ENCODE data around the gene ZNF385D. TPM values are rescaled to one million over a fixed set of nuclear protein-coding genes. Genes with fewer than 3 reads are reported as not detected.

Gene ZNF385D
- polyA plus RNA-seq, 1 donor (not counting 4 experiments of a cell fraction or from before 2014, with no cell fraction given), result 0.46 TPM

DNA sequence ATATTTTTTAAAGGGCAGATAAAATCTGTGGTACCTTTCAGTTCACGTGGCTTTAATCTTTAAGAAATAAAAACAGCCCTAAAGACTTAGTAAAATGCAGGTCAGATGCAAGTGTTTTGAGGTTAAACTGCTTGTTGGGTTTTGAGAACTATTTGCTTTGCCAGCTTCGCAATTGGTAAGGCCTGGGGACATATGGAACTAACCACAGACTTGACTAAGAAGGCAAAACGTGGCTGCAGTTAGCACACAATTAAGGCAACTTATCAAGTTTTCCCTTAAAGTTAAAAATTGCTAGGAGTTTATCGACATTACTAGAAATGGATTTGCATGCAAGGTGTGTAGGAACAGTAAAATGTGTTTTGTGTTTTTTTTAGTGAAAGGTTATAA lies 206.9 kb downstream of the ZNF385D start:
- FAIRE-seq (no peak), DNase-seq (ENCODE audit: low read depth, low spot score) (no peak)
- no peak for TF ChIP-seq EZH2 (IDR thresholded peaks at IDR 0.05; ENCODE audit: low read length)
- TF ChIP-seq, protein P1, sequence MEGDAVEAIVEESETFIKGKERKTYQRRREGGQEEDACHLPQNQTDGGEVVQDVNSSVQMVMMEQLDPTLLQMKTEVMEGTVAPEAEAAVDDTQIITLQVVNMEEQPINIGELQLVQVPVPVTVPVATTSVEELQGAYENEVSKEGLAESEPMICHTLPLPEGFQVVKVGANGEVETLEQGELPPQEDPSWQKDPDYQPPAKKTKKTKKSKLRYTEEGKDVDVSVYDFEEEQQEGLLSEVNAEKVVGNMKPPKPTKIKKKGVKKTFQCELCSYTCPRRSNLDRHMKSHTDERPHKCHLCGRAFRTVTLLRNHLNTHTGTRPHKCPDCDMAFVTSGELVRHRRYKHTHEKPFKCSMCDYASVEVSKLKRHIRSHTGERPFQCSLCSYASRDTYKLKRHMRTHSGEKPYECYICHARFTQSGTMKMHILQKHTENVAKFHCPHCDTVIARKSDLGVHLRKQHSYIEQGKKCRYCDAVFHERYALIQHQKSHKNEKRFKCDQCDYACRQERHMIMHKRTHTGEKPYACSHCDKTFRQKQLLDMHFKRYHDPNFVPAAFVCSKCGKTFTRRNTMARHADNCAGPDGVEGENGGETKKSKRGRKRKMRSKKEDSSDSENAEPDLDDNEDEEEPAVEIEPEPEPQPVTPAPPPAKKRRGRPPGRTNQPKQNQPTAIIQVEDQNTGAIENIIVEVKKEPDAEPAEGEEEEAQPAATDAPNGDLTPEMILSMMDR (optimal IDR thresholded peaks at IDR 0.05 in 1 of 3, IDR thresholded peaks at IDR 0.05 in 1 of 3, conservative IDR thresholded peaks at IDR 0.05 in 1 of 3; ENCODE audit: extremely low read depth in 1 of 3, insufficient read depth in 2 of 3, low read length in 3 of 3), result no peak
- Histone ChIP-seq H3K4me1 (ENCODE audit: control insufficient read depth, extremely low read depth, insufficient read depth, low read length) (no peaks in the 10 kb centered on the region), H3K9ac (ENCODE audit: control insufficient read depth, extremely low read depth, insufficient read depth, low read length) (no peak overlapping the region), H3K36me3 (ENCODE audit: control insufficient read depth in 2 of 2, extremely low read depth in 1 of 2, insufficient read depth in 2 of 2, low read length in 2 of 2) (no peaks in the 10 kb centered on the region), H3K27me3 (ENCODE audit: control insufficient read depth, extremely low read depth, insufficient read depth, low read length) (no peaks in the 10 kb centered on the region), H3K4me2 (ENCODE audit: control insufficient read depth, extremely low read depth, insufficient read depth, low read depth, low read length) (no peak overlapping the region), H3K4me3 (ENCODE audit: control insufficient read depth in 2 of 3, extremely low read depth in 1 of 3, insufficient read depth in 2 of 3, low read depth in 1 of 3, low read length in 3 of 3) (no peak overlapping the region), H3K9me1 (ENCODE audit: control insufficient read depth, extremely low read depth, insufficient read depth, low read length) (no peaks in the 10 kb centered on the region), H3K79me2 (ENCODE audit: control insufficient read depth, insufficient read depth, low read length) (no peaks in the 10 kb centered on the region), H4K20me1 (ENCODE audit: control insufficient read depth, extremely low read depth, insufficient read depth, low read length) (no peaks in the 10 kb centered on the region), H2AFZ (ENCODE audit: control insufficient read depth, low read length) (no peak overlapping the region), H3K27ac (ENCODE audit: control insufficient read depth, insufficient read depth, low read length) (no peak overlapping the region), H3K9me3 (ENCODE audit: control insufficient read depth, low read depth, low read length) (no peaks in the 10 kb centered on the region)
- dilution Hi-C loops (cut with MboI; ENCODE audit: extremely low pct_ligation_motif_present, low sequenced_read_pairs), result no loop called here

DNA sequence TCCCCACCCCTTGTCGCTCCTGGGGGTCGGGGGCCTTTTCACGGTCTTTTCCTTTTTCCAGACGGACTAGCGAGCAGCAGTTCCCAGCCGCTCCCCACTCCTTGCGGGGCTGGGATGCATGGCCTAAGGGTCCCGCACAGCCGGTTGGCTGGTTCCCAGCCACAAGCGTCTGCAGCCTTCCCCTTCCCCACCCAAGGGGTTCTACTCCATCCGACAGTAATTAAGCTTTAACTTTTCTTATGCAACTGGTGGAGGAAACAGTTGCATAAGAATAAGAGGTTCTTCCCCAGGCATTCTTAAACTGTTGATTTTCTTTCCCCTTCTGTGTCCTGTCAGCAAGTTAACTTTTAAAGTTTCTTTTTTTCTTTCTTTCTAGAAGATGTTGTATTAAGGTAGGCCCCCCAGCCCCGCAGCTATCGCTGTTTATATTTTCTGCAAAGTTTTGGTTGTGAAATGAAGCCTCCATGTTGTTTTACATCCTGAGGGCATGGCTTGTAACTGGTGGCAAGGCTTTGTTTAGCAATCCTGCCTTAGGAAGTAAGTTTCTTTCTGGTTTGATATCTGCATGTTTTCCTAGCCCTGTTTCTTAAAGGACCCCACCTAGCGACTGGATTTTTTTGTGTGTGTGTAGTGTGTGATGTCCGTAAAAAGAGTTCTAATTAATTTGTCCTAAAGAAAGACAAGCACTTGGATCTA lies 207.5 kb downstream of the ZNF385D start:
- TF ChIP-seq, protein P1 (optimal IDR thresholded peaks at IDR 0.05 in 1 of 3, IDR thresholded peaks at IDR 0.05 in 1 of 3, conservative IDR thresholded peaks at IDR 0.05 in 1 of 3; ENCODE audit: extremely low read depth in 1 of 3, insufficient read depth in 2 of 3, low read length in 3 of 3), result no peak
- TF ChIP-seq EZH2 (IDR thresholded peaks at IDR 0.05; ENCODE audit: low read length), result no peak
- no peaks in the 10 kb centered on the region for H3K4me1 ChIP-seq (ENCODE audit: control insufficient read depth, extremely low read depth, insufficient read depth, low read length)
- DNase-seq (ENCODE audit: low read depth, low spot score), result no peak
- dilution Hi-C loops (cut with MboI; ENCODE audit: extremely low pct_ligation_motif_present, low sequenced_read_pairs), result no loop called here
- H3K4me3 ChIP-seq (ENCODE audit: control insufficient read depth in 2 of 3, extremely low read depth in 1 of 3, insufficient read depth in 2 of 3, low read depth in 1 of 3, low read length in 3 of 3), result no peak overlapping the region
- H3K27ac ChIP-seq (ENCODE audit: control insufficient read depth, insufficient read depth, low read length), result no peak overlapping the region
- no peaks in the 10 kb centered on the region for H3K36me3 ChIP-seq (ENCODE audit: control insufficient read depth in 2 of 2, extremely low read depth in 1 of 2, insufficient read depth in 2 of 2, low read length in 2 of 2)
- no peaks in the 10 kb centered on the region for H3K9me3 ChIP-seq (ENCODE audit: control insufficient read depth, low read depth, low read length)
- no peak overlapping the region for H3K4me2 ChIP-seq (ENCODE audit: control insufficient read depth, extremely low read depth, insufficient read depth, low read depth, low read length)
- no peaks in the 10 kb centered on the region for H3K79me2 ChIP-seq (ENCODE audit: control insufficient read depth, insufficient read depth, low read length)
- H3K9ac ChIP-seq (ENCODE audit: control insufficient read depth, extremely low read depth, insufficient read depth, low read length), result no peak overlapping the region
- H4K20me1 ChIP-seq (ENCODE audit: control insufficient read depth, extremely low read depth, insufficient read depth, low read length), result no peaks in the 10 kb centered on the region
- no peaks in the 10 kb centered on the region for H3K27me3 ChIP-seq (ENCODE audit: control insufficient read depth, extremely low read depth, insufficient read depth, low read length)
- no peak for FAIRE-seq
- H3K9me1 ChIP-seq (ENCODE audit: control insufficient read depth, extremely low read depth, insufficient read depth, low read length), result no peaks in the 10 kb centered on the region
- H2AFZ ChIP-seq (ENCODE audit: control insufficient read depth, low read length), result no peak overlapping the region

Data from keratinocyte (primary cell).